SK-N-SH (cell line): ENCODE results near the gene TIGD6.
"Not testable (repeated sequence)": the region's sequence is repeated elsewhere in the genome, so short reads cannot be mapped to it uniquely, and the experiment has no call there.

Experiments
- CHD2 ChIP-seq: fragments of 150-350 bp; IDR thresholded peaks from 2 replicates; pipeline ENCODE4 v1.6.1; 2018; ENCODE audit warnings: low read length; ENCODE audit not compliant: partially characterized antibody
- CTCF ChIP-seq: fragments of 200-600 bp; sonication (generic); IDR thresholded peaks from 2 replicates; pipeline ENCODE4 v1.6.1; 2017; ENCODE audit warnings: antibody characterized with exemption, mild to moderate bottlenecking, moderate library complexity
- EZH2phosphoT487 ChIP-seq: fragments of 200-600 bp; sonication (generic); IDR thresholded peaks from 2 replicates; pipeline ENCODE4 v1.6.1; 2017; ENCODE audit warnings: low read depth, mixed run types, mild to moderate bottlenecking, antibody characterized with exemption, moderate library complexity, borderline replicate concordance
- MXI1 ChIP-seq: IDR thresholded peaks from 2 replicates; pipeline ENCODE4 v1.6.1; 2012; ENCODE audit warnings: mild to moderate bottlenecking, low read depth, low read length, improper control_type of control experiment
- NRF1 ChIP-seq: IDR thresholded peaks from 2 replicates; pipeline ENCODE4 v1.6.1; 2012; ENCODE audit warnings: low read depth, mild to moderate bottlenecking, low read length
- SMC3 ChIP-seq: IDR thresholded peaks from 2 replicates; pipeline ENCODE4 v1.6.1; 2012; ENCODE audit warnings: low read depth, low read length, improper control_type of control experiment
- TF ChIP-seq, protein P1 (sequence below): IDR thresholded peaks from 2 replicates; pipeline ENCODE4 v1.4.0; 2012; ENCODE audit warnings: low read depth, borderline replicate concordance

DNA sequence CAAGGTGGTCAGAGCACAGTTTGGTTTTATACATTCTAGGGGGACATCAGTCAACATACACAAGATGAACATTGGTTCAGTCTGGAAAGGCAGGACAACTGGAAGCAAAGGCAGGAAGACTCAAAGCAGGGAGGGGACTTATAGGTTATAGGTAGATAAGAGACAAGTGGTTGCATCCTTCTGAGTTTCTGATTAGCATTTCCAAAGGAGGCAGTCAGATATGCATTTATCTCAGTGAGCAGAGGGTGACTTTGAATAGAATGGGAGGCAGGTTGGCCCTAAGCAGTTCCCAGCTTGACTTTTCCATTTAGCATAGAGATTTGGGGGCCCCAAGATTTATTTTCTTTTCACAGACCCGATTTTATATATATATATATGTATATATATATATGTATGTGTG, 27.6 kb upstream of the TIGD6 start:
- not testable (repeated sequence) for TF ChIP-seq CTCF, NRF1, EZH2phosphoT487, SMC3, CHD2, MXI1
- TF ChIP-seq, protein P1, sequence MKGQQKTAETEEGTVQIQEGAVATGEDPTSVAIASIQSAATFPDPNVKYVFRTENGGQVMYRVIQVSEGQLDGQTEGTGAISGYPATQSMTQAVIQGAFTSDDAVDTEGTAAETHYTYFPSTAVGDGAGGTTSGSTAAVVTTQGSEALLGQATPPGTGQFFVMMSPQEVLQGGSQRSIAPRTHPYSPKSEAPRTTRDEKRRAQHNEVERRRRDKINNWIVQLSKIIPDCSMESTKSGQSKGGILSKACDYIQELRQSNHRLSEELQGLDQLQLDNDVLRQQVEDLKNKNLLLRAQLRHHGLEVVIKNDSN: not testable (repeated sequence)
